SK-N-MC (cell line): ENCODE measurements around the gene GRIP1.

ENCODE experiments used
- EZH2 ChIP-seq: fragments of 200-600 bp; sonication (generic); IDR thresholded peaks from one replicate; pipeline ENCODE4 v1.6.1; 2017; ENCODE audit warnings: antibody characterized with exemption
- FOXP2 ChIP-seq: optimal IDR thresholded peaks from 2 replicates; pipeline ENCODE3; 2011; ENCODE audit warnings: mild to moderate bottlenecking, moderate library complexity; ENCODE audit not compliant: insufficient read depth; ENCODE audit errors: extremely low read length, control extremely low read depth
- POLR2AphosphoS5 ChIP-seq: IDR thresholded peaks from 2 replicates; pipeline ENCODE4 v1.6.1; 2012; ENCODE audit warnings: mild to moderate bottlenecking, low read depth, low read length, borderline replicate concordance

- TF ChIP-seq EZH2 = no peak
- TF ChIP-seq POLR2AphosphoS5 = no peak
- TF ChIP-seq FOXP2 = no peak
Observed at GRCh38 chr12:66699738-66700482, 21.0 kb upstream of the GRIP1 start.
